H1 (cell line): ENCODE data around the gene BCAR3. TPM values are rescaled to one million over a fixed set of nuclear protein-coding genes. Genes with fewer than 3 reads are reported as not detected.

ENCODE experiments used
- JUN ChIP-seq: IDR thresholded peaks from 2 replicates; pipeline ENCODE4 v1.6.1; 2011; ENCODE audit warnings: low read depth, mild to moderate bottlenecking, improper control_type of control experiment, low read length
- RAD21 ChIP-seq, 2 experiments: IDR thresholded peaks in 1 of 2; conservative IDR thresholded peaks in 1 of 2; 2 replicates each; pipeline ENCODE4 v1.6.1; 2011; ENCODE audit warnings: low read depth in 2 of 2, low read length in 2 of 2, improper control_type of control experiment in 1 of 2, inconsistent platforms in 1 of 2, mild to moderate bottlenecking in 1 of 2, moderate library complexity in 1 of 2
- RFX5 ChIP-seq: IDR thresholded peaks from 2 replicates; pipeline ENCODE4 v1.6.1; 2011; ENCODE audit warnings: low read depth, low read length, improper control_type of control experiment, borderline replicate concordance
- SIN3A ChIP-seq, 2 experiments: IDR thresholded peaks in 1 of 2; conservative IDR thresholded peaks in 1 of 2; 2 replicates each; pipeline ENCODE4 v1.6.1; 2011 to 2012; ENCODE audit warnings: low read length in 2 of 2, improper control_type of control experiment in 1 of 2, low read depth in 1 of 2, mild to moderate bottlenecking in 1 of 2
- SP2 ChIP-seq: IDR thresholded peaks from 2 replicates; pipeline ENCODE4 v1.6.1; 2012; ENCODE audit warnings: mild to moderate bottlenecking, low read length, inconsistent platforms
- ZNF274 ChIP-seq: IDR thresholded peaks from 2 replicates; pipeline ENCODE4 v1.7.0; 2012; ENCODE audit warnings: low read length, borderline replicate concordance; ENCODE audit errors: extremely low read depth
- polyA plus RNA-seq, 7 experiments: library from polyadenylated mRNA; depleted of rRNA in 3 of 7; stranded (reverse) in 5 of 7; unstranded in 2 of 7; fragments of >200 nt in 5 of 7; fragments of 200-250 nt in 2 of 7; gene quantifications; 1 replicate in 5 of 7; 2 replicates in 1 of 7; 4 replicates in 1 of 7; pipeline versions ENCODE4 v1.2.1 to v1.2.3, GENCODE V29; 2011 to 2013; ENCODE audit warnings: missing spikeins in 2 of 7, mixed read lengths in 2 of 7
- total RNA-seq: library from RNA; stranded (reverse); fragmentation: NEBNext Ultra II Directional; extraction: Animal tissue kit (Norgen Biotek cat#: 25700); gene quantifications from 2 replicates; pipeline ENCODE4 v1.2.1, GENCODE V29; 2021
- TF ChIP-seq, protein P1 (sequence below): IDR thresholded peaks from 2 replicates; pipeline ENCODE4 v1.6.1; 2011; ENCODE audit warnings: low read length, improper control_type of control experiment
- TF ChIP-seq, protein P2 (sequence below): fragments of 300-600 bp; sonication (generic); IDR thresholded peaks from 2 replicates; pipeline ENCODE4 v1.7.1; 2012; ENCODE audit warnings: low read length, moderate library complexity, mild to moderate bottlenecking, inconsistent platforms; ENCODE audit not compliant: insufficient replicate concordance

The BCAR3 gene
- total and polyA plus RNA-seq, 2 of the 8 experiments (the other 6 are each of a cell fraction or from before 2014, with no cell fraction given) = 5.6 to 9.2 TPM

DNA sequence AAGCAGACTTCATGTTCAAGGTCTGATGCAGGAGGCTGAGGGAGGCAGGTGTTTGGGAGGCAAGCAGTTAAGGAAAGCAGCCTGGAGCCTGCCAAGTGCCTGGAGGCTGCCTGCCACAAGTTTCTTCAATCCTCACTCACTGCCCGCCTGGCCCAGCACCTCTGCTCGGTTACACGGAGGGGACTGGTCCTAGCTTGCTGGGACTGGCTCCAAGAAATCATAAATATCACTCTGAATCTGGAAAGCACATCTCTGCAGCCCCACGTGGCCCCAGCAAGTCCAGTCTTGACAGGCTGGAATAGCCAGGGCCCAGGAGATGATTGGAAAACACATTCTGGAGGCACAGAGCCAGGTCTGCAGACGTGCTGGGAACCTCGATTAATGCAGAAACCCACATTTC is 83.9 kb downstream of the BCAR3 start (continued):
- TF ChIP-seq, protein P1, sequence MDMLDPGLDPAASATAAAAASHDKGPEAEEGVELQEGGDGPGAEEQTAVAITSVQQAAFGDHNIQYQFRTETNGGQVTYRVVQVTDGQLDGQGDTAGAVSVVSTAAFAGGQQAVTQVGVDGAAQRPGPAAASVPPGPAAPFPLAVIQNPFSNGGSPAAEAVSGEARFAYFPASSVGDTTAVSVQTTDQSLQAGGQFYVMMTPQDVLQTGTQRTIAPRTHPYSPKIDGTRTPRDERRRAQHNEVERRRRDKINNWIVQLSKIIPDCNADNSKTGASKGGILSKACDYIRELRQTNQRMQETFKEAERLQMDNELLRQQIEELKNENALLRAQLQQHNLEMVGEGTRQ = no peak
- TF ChIP-seq ZNF274 (no peak), RFX5 (no peak), SP2 (no peak), RAD21 (IDR thresholded peaks at IDR 0.05 in 1 of 2, conservative IDR thresholded peaks at IDR 0.05 in 1 of 2; ENCODE audit: low read depth in 2 of 2, low read length in 2 of 2) (no peak), SIN3A (conservative IDR thresholded peaks at IDR 0.05 in 1 of 2, IDR thresholded peaks at IDR 0.05 in 1 of 2; ENCODE audit: low read depth in 1 of 2, low read length in 2 of 2) (no peak), JUN (no peak)
- TF ChIP-seq, protein P2, sequence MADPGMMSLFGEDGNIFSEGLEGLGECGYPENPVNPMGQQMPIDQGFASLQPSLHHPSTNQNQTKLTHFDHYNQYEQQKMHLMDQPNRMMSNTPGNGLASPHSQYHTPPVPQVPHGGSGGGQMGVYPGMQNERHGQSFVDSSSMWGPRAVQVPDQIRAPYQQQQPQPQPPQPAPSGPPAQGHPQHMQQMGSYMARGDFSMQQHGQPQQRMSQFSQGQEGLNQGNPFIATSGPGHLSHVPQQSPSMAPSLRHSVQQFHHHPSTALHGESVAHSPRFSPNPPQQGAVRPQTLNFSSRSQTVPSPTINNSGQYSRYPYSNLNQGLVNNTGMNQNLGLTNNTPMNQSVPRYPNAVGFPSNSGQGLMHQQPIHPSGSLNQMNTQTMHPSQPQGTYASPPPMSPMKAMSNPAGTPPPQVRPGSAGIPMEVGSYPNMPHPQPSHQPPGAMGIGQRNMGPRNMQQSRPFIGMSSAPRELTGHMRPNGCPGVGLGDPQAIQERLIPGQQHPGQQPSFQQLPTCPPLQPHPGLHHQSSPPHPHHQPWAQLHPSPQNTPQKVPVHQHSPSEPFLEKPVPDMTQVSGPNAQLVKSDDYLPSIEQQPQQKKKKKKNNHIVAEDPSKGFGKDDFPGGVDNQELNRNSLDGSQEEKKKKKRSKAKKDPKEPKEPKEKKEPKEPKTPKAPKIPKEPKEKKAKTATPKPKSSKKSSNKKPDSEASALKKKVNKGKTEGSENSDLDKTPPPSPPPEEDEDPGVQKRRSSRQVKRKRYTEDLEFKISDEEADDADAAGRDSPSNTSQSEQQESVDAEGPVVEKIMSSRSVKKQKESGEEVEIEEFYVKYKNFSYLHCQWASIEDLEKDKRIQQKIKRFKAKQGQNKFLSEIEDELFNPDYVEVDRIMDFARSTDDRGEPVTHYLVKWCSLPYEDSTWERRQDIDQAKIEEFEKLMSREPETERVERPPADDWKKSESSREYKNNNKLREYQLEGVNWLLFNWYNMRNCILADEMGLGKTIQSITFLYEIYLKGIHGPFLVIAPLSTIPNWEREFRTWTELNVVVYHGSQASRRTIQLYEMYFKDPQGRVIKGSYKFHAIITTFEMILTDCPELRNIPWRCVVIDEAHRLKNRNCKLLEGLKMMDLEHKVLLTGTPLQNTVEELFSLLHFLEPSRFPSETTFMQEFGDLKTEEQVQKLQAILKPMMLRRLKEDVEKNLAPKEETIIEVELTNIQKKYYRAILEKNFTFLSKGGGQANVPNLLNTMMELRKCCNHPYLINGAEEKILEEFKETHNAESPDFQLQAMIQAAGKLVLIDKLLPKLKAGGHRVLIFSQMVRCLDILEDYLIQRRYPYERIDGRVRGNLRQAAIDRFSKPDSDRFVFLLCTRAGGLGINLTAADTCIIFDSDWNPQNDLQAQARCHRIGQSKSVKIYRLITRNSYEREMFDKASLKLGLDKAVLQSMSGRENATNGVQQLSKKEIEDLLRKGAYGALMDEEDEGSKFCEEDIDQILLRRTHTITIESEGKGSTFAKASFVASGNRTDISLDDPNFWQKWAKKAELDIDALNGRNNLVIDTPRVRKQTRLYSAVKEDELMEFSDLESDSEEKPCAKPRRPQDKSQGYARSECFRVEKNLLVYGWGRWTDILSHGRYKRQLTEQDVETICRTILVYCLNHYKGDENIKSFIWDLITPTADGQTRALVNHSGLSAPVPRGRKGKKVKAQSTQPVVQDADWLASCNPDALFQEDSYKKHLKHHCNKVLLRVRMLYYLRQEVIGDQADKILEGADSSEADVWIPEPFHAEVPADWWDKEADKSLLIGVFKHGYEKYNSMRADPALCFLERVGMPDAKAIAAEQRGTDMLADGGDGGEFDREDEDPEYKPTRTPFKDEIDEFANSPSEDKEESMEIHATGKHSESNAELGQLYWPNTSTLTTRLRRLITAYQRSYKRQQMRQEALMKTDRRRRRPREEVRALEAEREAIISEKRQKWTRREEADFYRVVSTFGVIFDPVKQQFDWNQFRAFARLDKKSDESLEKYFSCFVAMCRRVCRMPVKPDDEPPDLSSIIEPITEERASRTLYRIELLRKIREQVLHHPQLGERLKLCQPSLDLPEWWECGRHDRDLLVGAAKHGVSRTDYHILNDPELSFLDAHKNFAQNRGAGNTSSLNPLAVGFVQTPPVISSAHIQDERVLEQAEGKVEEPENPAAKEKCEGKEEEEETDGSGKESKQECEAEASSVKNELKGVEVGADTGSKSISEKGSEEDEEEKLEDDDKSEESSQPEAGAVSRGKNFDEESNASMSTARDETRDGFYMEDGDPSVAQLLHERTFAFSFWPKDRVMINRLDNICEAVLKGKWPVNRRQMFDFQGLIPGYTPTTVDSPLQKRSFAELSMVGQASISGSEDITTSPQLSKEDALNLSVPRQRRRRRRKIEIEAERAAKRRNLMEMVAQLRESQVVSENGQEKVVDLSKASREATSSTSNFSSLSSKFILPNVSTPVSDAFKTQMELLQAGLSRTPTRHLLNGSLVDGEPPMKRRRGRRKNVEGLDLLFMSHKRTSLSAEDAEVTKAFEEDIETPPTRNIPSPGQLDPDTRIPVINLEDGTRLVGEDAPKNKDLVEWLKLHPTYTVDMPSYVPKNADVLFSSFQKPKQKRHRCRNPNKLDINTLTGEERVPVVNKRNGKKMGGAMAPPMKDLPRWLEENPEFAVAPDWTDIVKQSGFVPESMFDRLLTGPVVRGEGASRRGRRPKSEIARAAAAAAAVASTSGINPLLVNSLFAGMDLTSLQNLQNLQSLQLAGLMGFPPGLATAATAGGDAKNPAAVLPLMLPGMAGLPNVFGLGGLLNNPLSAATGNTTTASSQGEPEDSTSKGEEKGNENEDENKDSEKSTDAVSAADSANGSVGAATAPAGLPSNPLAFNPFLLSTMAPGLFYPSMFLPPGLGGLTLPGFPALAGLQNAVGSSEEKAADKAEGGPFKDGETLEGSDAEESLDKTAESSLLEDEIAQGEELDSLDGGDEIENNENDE = no peak
